NCI-H748 (cell line): Measurements from ENCODE around the gene AGRP.

Experiments used
- DNase-seq: peaks from one replicate; lab custom pipeline; 2025; ENCODE audit not compliant: unreplicated experiment; lab: John Stamatoyannopoulos, UW

AGRP gene

GRCh38 chr16:67463691-67464090 is 19.7 kb downstream of the AGRP start:
- no peak for DNase-seq

GRCh38 chr16:67463059-67463458 is 20.3 kb downstream of the AGRP start:
- DNase-seq, result no peak

- no peak for DNase-seq
Observed at GRCh38 chr16:67462279-67462655, 21.1 kb downstream of the AGRP start.

GRCh38 chr16:67461600-67462278 is 21.6 kb downstream of the AGRP start:
- no peak for DNase-seq

- DNase-seq, result no peak
Observed at GRCh38 chr16:67460961-67461360, 22.4 kb downstream of the AGRP start.

GRCh38 chr16:67460168-67460567 is 23.2 kb downstream of the AGRP start:
- no peak for DNase-seq

GRCh38 chr16:67459861-67460150 is 23.5 kb downstream of the AGRP start:
- DNase-seq, result no peak

- no peak for DNase-seq
Observed at GRCh38 chr16:67459066-67459860, 24.1 kb downstream of the AGRP start.

- no peak for DNase-seq
Observed at GRCh38 chr16:67458121-67458641, 25.2 kb downstream of the AGRP start.

- DNase-seq, result no peak
Observed at GRCh38 chr16:67457611-67458010, 25.7 kb downstream of the AGRP start.

- no peak for DNase-seq
Observed at GRCh38 chr16:67456391-67457081, 26.8 kb downstream of the AGRP start.

- DNase-seq, result no peak
Observed at GRCh38 chr16:67454852-67455251, 28.5 kb downstream of the AGRP start.

GRCh38 chr16:67454104-67454503 is 29.2 kb downstream of the AGRP start:
- no peak for DNase-seq

- DNase-seq, result no peak
Observed at GRCh38 chr16:67451704-67452435, 31.5 kb downstream of the AGRP start.

- no peak for DNase-seq
Observed at GRCh38 chr16:67451061-67451703, 32.2 kb downstream of the AGRP start.

- DNase-seq, result no peak
Observed at GRCh38 chr16:67449739-67450138, 33.6 kb downstream of the AGRP start.

- DNase-seq, result no peak
Observed at GRCh38 chr16:67449336-67449735, 34.0 kb downstream of the AGRP start.

GRCh38 chr16:67448580-67448979 is 34.8 kb downstream of the AGRP start:
- DNase-seq, result no peak

- DNase-seq, result peak; percentile 2
Observed at GRCh38 chr16:67447508-67448076, 35.8 kb downstream of the AGRP start.

- DNase-seq, result no peak
Observed at GRCh38 chr16:67446968-67447507, 36.3 kb downstream of the AGRP start.
